K562 (cell line): ENCODE measurements around the gene ICAM2.
A peak's percentile ranks its signal among the peaks of the same experiment; 100 is the strongest.

Source experiments
- ATF3 ChIP-seq, 2 experiments: fragments of 450-650 bp in 1 of 2; sonication (generic) in 1 of 2; formaldehyde crosslinking in 1 of 2; IDR thresholded peaks in 1 of 2; conservative IDR thresholded peaks in 1 of 2; 2 replicates each; pipeline versions ENCODE4 v1.6.1 to v1.8.1; 2016 to 2023; ENCODE audit warnings: mild to moderate bottlenecking in 2 of 2, moderate library complexity in 2 of 2, inconsistent platforms in 1 of 2, missing genetic modification reagents in 1 of 2
- CBX8 ChIP-seq: fragments of 200-600 bp; sonication (generic); IDR thresholded peaks from 2 replicates; pipeline ENCODE4 v1.6.1; 2012; ENCODE audit warnings: borderline replicate concordance, mixed run types, low read depth, mild to moderate bottlenecking, moderate library complexity, mixed read lengths, low read length, control low read depth, inconsistent platforms; ENCODE audit not compliant: poor library complexity, severe bottlenecking; ENCODE audit errors: extremely low read depth
- CTCF ChIP-seq, 3 experiments: IDR thresholded peaks in 2 of 3; conservative IDR thresholded peaks in 1 of 3; 2 replicates each; pipeline ENCODE4 v1.5.1; 2011 to 2012; ENCODE audit warnings: low read length in 3 of 3, mild to moderate bottlenecking in 3 of 3, control low read depth in 2 of 3, improper control_type of control experiment in 1 of 3, inconsistent platforms in 1 of 3, low read depth in 1 of 3, mixed read lengths in 1 of 3, moderate library complexity in 1 of 3; ENCODE audit not compliant: insufficient read depth in 2 of 3
- DNMT1 ChIP-seq: fragments of 450-650 bp; IDR thresholded peaks from 2 replicates; pipeline ENCODE4 v1.6.1; 2016; ENCODE audit warnings: antibody characterized with exemption, mild to moderate bottlenecking
- MED1 ChIP-seq: sonication (generic); formaldehyde crosslinking; IDR thresholded peaks from 2 replicates; pipeline ENCODE4 v1.8.1; 2023; ENCODE audit warnings: missing genetic modification reagents, borderline replicate concordance
- NBN ChIP-seq: fragments of 450-650 bp; IDR thresholded peaks from 2 replicates; pipeline ENCODE4 v1.6.1; 2016; ENCODE audit warnings: low read depth, mild to moderate bottlenecking
- SRSF7 ChIP-seq: fragments of 200-400 bp; formaldehyde crosslinking; optimal IDR thresholded peaks from 2 replicates; pipeline ENCODE3; 2017; ENCODE audit warnings: mild to moderate bottlenecking, low read depth, low read length
- ZBTB1 ChIP-seq: sonication (generic); formaldehyde crosslinking; IDR thresholded peaks from 2 replicates; pipeline ENCODE4 v1.8.1; 2023; ENCODE audit warnings: missing genetic modification reagents, low read depth, mild to moderate bottlenecking, borderline replicate concordance
- ZBTB8A ChIP-seq: fragments of 450-650 bp; IDR thresholded peaks from 2 replicates; pipeline ENCODE4 v1.6.1; 2018; ENCODE audit warnings: mild to moderate bottlenecking, moderate library complexity; ENCODE audit not compliant: partially characterized antibody
- ZC3H11A ChIP-seq: IDR thresholded peaks from 2 replicates; pipeline ENCODE4 v1.6.1; 2012; ENCODE audit warnings: low read depth, low read length, improper control_type of control experiment
- ZFP1 ChIP-seq: fragments of 450-650 bp; formaldehyde crosslinking; IDR thresholded peaks from 2 replicates; pipeline ENCODE4 v1.4.0; 2020; ENCODE audit warnings: mild to moderate bottlenecking, mixed read lengths
- ZNF263 ChIP-seq: sonication (generic); formaldehyde crosslinking; IDR thresholded peaks from 2 replicates; pipeline ENCODE4 v1.8.0; 2022; ENCODE audit warnings: mild to moderate bottlenecking, missing genetic modification reagents, borderline replicate concordance
- ZNF699 ChIP-seq: fragments of 250-450 bp; sonication (Bioruptor Pico); IDR thresholded peaks from 2 replicates; pipeline ENCODE4 v1.8.0; 2021; ENCODE audit warnings: mild to moderate bottlenecking, moderate library complexity; ENCODE audit not compliant: insufficient replicate concordance

GRCh38 chr17:64024781-64025731 lies 4.6 kb upstream of the ICAM2 start:
- no peak for TF ChIP-seq ZFP1 (CRISPR knock-in tag)
- TF ChIP-seq MED1: no peak
- TF ChIP-seq NBN: no peak
- no peak for TF ChIP-seq DNMT1
- TF ChIP-seq CTCF (IDR thresholded peaks at IDR 0.05 in 2 of 3, conservative IDR thresholded peaks at IDR 0.05 in 1 of 3; ENCODE audit: insufficient read depth in 2 of 3, low read depth in 1 of 3, low read length in 3 of 3): no peak
- no peak for TF ChIP-seq ZBTB8A
- no peak for TF ChIP-seq ZC3H11A
- TF ChIP-seq ZNF263: peak; percentile 44; the same call in 1 of the 2 replicates
- no peak for TF ChIP-seq SRSF7
- no peak for TF ChIP-seq ATF3 (IDR thresholded peaks at IDR 0.05)
- TF ChIP-seq ATF3 (CRISPR knock-in tag; conservative IDR thresholded peaks at IDR 0.05): no peak
- TF ChIP-seq CBX8: no peak
- no peak for TF ChIP-seq ZBTB1 (CRISPR knock-in tag)
- no peak for TF ChIP-seq ZNF699 (CRISPR knock-in tag)
